HCT116 (cell line): ENCODE data around the gene RBM47.

Experiments used
- CEBPB ChIP-seq: IDR thresholded peaks from 2 replicates; pipeline ENCODE4 v1.6.1; 2012; ENCODE audit warnings: low read depth
- CTCF ChIP-seq, 3 experiments: fragments of 200-600 bp in 1 of 3; sonication (generic) in 1 of 3; IDR thresholded peaks in 2 of 3; conservative IDR thresholded peaks in 1 of 3; 2 replicates each; pipeline ENCODE4 v1.5.1; 2012 to 2017; ENCODE audit warnings: low read depth in 2 of 3, low read length in 2 of 3, antibody characterized with exemption in 1 of 3, borderline replicate concordance in 1 of 3, control low read depth in 1 of 3, mild to moderate bottlenecking in 1 of 3, mixed read lengths in 1 of 3, mixed run types in 1 of 3, moderate library complexity in 1 of 3; ENCODE audit not compliant: insufficient read depth in 1 of 3
- EZH2 ChIP-seq: fragments of 200-600 bp; sonication (generic); IDR thresholded peaks from 2 replicates; pipeline ENCODE4 v1.6.1; 2017; ENCODE audit warnings: antibody characterized with exemption, mixed run types
- JUND ChIP-seq: IDR thresholded peaks from 2 replicates; pipeline ENCODE4 v1.6.1; 2012
- POLR2AphosphoS5 ChIP-seq: IDR thresholded peaks from 2 replicates; pipeline ENCODE4 v1.6.1; 2011; ENCODE audit warnings: mild to moderate bottlenecking, low read depth, low read length, moderate library complexity
- REST ChIP-seq: IDR thresholded peaks from 2 replicates; pipeline ENCODE4 v1.6.1; 2012; ENCODE audit warnings: low read depth
- SP1 ChIP-seq: IDR thresholded peaks from 2 replicates; pipeline ENCODE4 v1.6.1; 2012; ENCODE audit warnings: low read depth

- TF ChIP-seq CTCF (IDR thresholded peaks at IDR 0.05 in 2 of 3, conservative IDR thresholded peaks at IDR 0.05 in 1 of 3; ENCODE audit: borderline replicate concordance in 1 of 3, insufficient read depth in 1 of 3, low read depth in 2 of 3, low read length in 2 of 3) (no peak), JUND (no peak), REST (no peak), EZH2 (no peak), SP1 (no peak), CEBPB (no peak), POLR2AphosphoS5 (no peak)
Observed at GRCh38 chr4:40547789-40548132, 81.9 kb downstream of the RBM47 start.
